Glutamatergic neuron (in vitro differentiated cells): Measurements from ENCODE around the gene ANTKMT. TPM values are rescaled to one million over a fixed set of nuclear protein-coding genes. Genes with fewer than 3 reads are reported as not detected.

Source experiments
- DNase-seq: peaks from one replicate; pipeline ENCODE4 v3.0.0; 2022
- H3K27ac Mint-ChIP-seq: one replicate; pipeline ENCODE4 v1.8.0; 2020; ENCODE audit warnings: mild to moderate bottlenecking, mixed read lengths, inconsistent platforms; ENCODE audit not compliant: unreplicated experiment
- H3K27me3 Mint-ChIP-seq: one replicate; pipeline ENCODE4 v1.8.0; 2020; ENCODE audit warnings: mild to moderate bottlenecking, moderate library complexity, mixed read lengths, inconsistent platforms; ENCODE audit not compliant: unreplicated experiment
- H3K36me3 Mint-ChIP-seq: one replicate; pipeline ENCODE4 v1.8.0; 2020; ENCODE audit warnings: mild to moderate bottlenecking, mixed read lengths, inconsistent platforms; ENCODE audit not compliant: unreplicated experiment
- H3K4me1 Mint-ChIP-seq: one replicate; pipeline ENCODE4 v1.8.0; 2020; ENCODE audit warnings: mild to moderate bottlenecking, low read depth, mixed read lengths, inconsistent platforms; ENCODE audit not compliant: unreplicated experiment
- H3K4me3 Mint-ChIP-seq: one replicate; pipeline ENCODE4 v1.8.0; 2020; ENCODE audit warnings: mild to moderate bottlenecking, mixed read lengths, inconsistent platforms; ENCODE audit not compliant: unreplicated experiment
- H3K9me3 Mint-ChIP-seq: one replicate; pipeline ENCODE4 v1.8.0; 2020; ENCODE audit warnings: mild to moderate bottlenecking, moderate library complexity, mixed read lengths, inconsistent platforms; ENCODE audit not compliant: unreplicated experiment
- microRNA-seq: library from miRNA; unstranded; fragments of <30 nt; microRNA quantifications from one replicate; pipeline ENCODE4, GENCODE V29; 2020; ENCODE audit not compliant: unreplicated experiment
- total RNA-seq: library from RNA; stranded (reverse); fragmentation: NEBNext Ultra II Directional; extraction: Animal tissue kit (Norgen Biotek cat#: 25700); gene quantifications from one replicate; pipeline ENCODE4 v1.2.1, GENCODE V29; 2021; ENCODE audit not compliant: unreplicated experiment
- TF ChIP-seq, protein P1 (sequence below): fragments of 200-600 bp; sonication (generic); IDR thresholded peaks from one replicate; pipeline ENCODE4 v1.5.0; 2021; ENCODE audit not compliant: partially characterized antibody, unreplicated experiment

The ANTKMT gene
- total RNA-seq, 1 donor from 2014 or later = 61.1 TPM

GRCh38 chr16:768428-768827 is 47.5 kb downstream of the ANTKMT start:
- H3K27me3 Mint-ChIP-seq = peaks cover 6% of the 10 kb centered on the region
- H3K4me3 Mint-ChIP-seq = no peak overlapping the region
- H3K27ac Mint-ChIP-seq = no peak overlapping the region
- H3K9me3 Mint-ChIP-seq = peaks cover 2% of the 10 kb centered on the region
- H3K4me1 Mint-ChIP-seq = no peaks in the 10 kb centered on the region
- TF ChIP-seq, protein P1, sequence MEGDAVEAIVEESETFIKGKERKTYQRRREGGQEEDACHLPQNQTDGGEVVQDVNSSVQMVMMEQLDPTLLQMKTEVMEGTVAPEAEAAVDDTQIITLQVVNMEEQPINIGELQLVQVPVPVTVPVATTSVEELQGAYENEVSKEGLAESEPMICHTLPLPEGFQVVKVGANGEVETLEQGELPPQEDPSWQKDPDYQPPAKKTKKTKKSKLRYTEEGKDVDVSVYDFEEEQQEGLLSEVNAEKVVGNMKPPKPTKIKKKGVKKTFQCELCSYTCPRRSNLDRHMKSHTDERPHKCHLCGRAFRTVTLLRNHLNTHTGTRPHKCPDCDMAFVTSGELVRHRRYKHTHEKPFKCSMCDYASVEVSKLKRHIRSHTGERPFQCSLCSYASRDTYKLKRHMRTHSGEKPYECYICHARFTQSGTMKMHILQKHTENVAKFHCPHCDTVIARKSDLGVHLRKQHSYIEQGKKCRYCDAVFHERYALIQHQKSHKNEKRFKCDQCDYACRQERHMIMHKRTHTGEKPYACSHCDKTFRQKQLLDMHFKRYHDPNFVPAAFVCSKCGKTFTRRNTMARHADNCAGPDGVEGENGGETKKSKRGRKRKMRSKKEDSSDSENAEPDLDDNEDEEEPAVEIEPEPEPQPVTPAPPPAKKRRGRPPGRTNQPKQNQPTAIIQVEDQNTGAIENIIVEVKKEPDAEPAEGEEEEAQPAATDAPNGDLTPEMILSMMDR = no peak
- no peak for DNase-seq
- H3K36me3 Mint-ChIP-seq = no peaks in the 10 kb centered on the region

- H3K27me3 Mint-ChIP-seq = peaks cover 6% of the 10 kb centered on the region
- no peak for DNase-seq
- TF ChIP-seq, protein P1 = no peak
- H3K4me3 Mint-ChIP-seq = no peak overlapping the region
- no peaks in the 10 kb centered on the region for H3K4me1 Mint-ChIP-seq
- no peak overlapping the region for H3K27ac Mint-ChIP-seq
- no peaks in the 10 kb centered on the region for H3K36me3 Mint-ChIP-seq
- H3K9me3 Mint-ChIP-seq = peaks cover 2% of the 10 kb centered on the region
Observed at GRCh38 chr16:769184-769784, 48.3 kb downstream of the ANTKMT start.

- H3K4me1 Mint-ChIP-seq = no peaks in the 10 kb centered on the region
- H3K27me3 Mint-ChIP-seq = peaks cover 6% of the 10 kb centered on the region
- H3K36me3 Mint-ChIP-seq = no peaks in the 10 kb centered on the region
- TF ChIP-seq, protein P1 = no peak
- H3K4me3 Mint-ChIP-seq = no peak overlapping the region
- DNase-seq = no peak
- peaks cover 2% of the 10 kb centered on the region for H3K9me3 Mint-ChIP-seq
- H3K27ac Mint-ChIP-seq = no peak overlapping the region
Observed at GRCh38 chr16:769934-770333, 49.0 kb downstream of the ANTKMT start.

- Mint-ChIP-seq H3K27me3 (peaks cover 6% of the 10 kb centered on the region), H3K4me1 (no peaks in the 10 kb centered on the region)
Observed at GRCh38 chr16:770411-770810, 49.5 kb downstream of the ANTKMT start.

More at GRCh38 chr16:770411-770810, 49.5 kb downstream of the ANTKMT start:
- peaks cover 2% of the 10 kb centered on the region for H3K9me3 Mint-ChIP-seq
- H3K27ac Mint-ChIP-seq = no peak overlapping the region
- TF ChIP-seq, protein P1 = no peak
- no peaks in the 10 kb centered on the region for H3K36me3 Mint-ChIP-seq
- no peak for DNase-seq
- H3K4me3 Mint-ChIP-seq = no peak overlapping the region

Small RNA genes within 50 kb of the gene (microRNA-seq; reads per million reads assigned to microRNA genes)
- gene MIR662 = not detected

Other genes with a start within 250 kb of the ANTKMT start
- gene CAPN15, start 193.4 kb upstream of the ANTKMT start, total RNA-seq = 56.1 TPM
- gene PRR35, start 160.8 kb upstream of the ANTKMT start, total RNA-seq = not detected
- 3.4 TPM for gene NHLRC4, start 154.1 kb upstream of the ANTKMT start, total RNA-seq
- 85.0 TPM for gene PIGQ, start 151.2 kb upstream of the ANTKMT start, total RNA-seq
- gene RAB40C, start 131.1 kb upstream of the ANTKMT start, total RNA-seq = 48.3 TPM
- 61.9 TPM for gene WFIKKN1, start 90.2 kb upstream of the ANTKMT start, total RNA-seq
- 63.6 TPM for gene METTL26, start 84.8 kb upstream of the ANTKMT start, total RNA-seq
- 16.6 TPM for gene MCRIP2, start 79.3 kb upstream of the ANTKMT start, total RNA-seq
- gene WDR90, start 71.8 kb upstream of the ANTKMT start, total RNA-seq = 24.6 TPM
- gene RHOT2, start 53.0 kb upstream of the ANTKMT start, total RNA-seq = 208 TPM
- gene RHBDL1, start 45.5 kb upstream of the ANTKMT start, total RNA-seq = 8.2 TPM
- 78.3 TPM for gene STUB1, start 40.7 kb upstream of the ANTKMT start, total RNA-seq
- 26.1 TPM for gene JMJD8, start 36.8 kb upstream of the ANTKMT start, total RNA-seq
- gene WDR24, start 30.7 kb upstream of the ANTKMT start, total RNA-seq = 19.9 TPM
- 85.1 TPM for gene FBXL16, start 15.3 kb upstream of the ANTKMT start, total RNA-seq
- 134 TPM for gene METRN, start 6.0 kb upstream of the ANTKMT start, total RNA-seq
- 18.9 TPM for gene CCDC78, start 5.3 kb downstream of the ANTKMT start, total RNA-seq
- gene HAGHL, start 6.0 kb downstream of the ANTKMT start, total RNA-seq = 31.7 TPM
- gene CIAO3, start 19.9 kb downstream of the ANTKMT start, total RNA-seq = 49.5 TPM
- gene MSLN, start 39.6 kb downstream of the ANTKMT start, total RNA-seq = not detected
- gene RPUSD1, start 67.2 kb downstream of the ANTKMT start, total RNA-seq = 28.5 TPM
- 49.2 TPM for gene CHTF18, start 67.5 kb downstream of the ANTKMT start, total RNA-seq
- gene GNG13, start 79.6 kb downstream of the ANTKMT start, total RNA-seq = not detected
- gene LMF1, start 249.8 kb downstream of the ANTKMT start, total RNA-seq = 17.4 TPM